ENCODE results near the gene LRRC17.
"Not testable (repeated sequence)": the region's sequence is repeated elsewhere in the genome, so short reads cannot be mapped to it uniquely, and the experiment has no call there.

- not testable (repeated sequence) for TF ChIP-seq POLR2A (IDR thresholded peaks at IDR 0.05); CTCF (IDR thresholded peaks at IDR 0.05 in 8 of 11, conservative IDR thresholded peaks at IDR 0.05 in 3 of 11); POLR2AphosphoS5 (IDR thresholded peaks at IDR 0.05)
Observed at GRCh38 chr7:102961993-102962392, 49.2 kb downstream of the LRRC17 start.
